OCI-LY7 (cell line): Measurements from ENCODE around the gene SENP1.

Experiments used
- EZH2phosphoT487 ChIP-seq: fragments of 200-600 bp; sonication (generic); IDR thresholded peaks from 2 replicates; pipeline ENCODE4 v1.6.1; 2018; ENCODE audit warnings: low read depth, borderline replicate concordance, mild to moderate bottlenecking, mixed run types, antibody characterized with exemption, low read length, moderate library complexity, mixed read lengths
- TF ChIP-seq, protein P1 (sequence below): fragments of 200-600 bp; sonication (generic); conservative IDR thresholded peaks from 2 replicates; pipeline ENCODE4 v1.5.1; 2014; ENCODE audit warnings: mild to moderate bottlenecking, antibody characterized with exemption, low read length, moderate library complexity, mixed read lengths

DNA sequence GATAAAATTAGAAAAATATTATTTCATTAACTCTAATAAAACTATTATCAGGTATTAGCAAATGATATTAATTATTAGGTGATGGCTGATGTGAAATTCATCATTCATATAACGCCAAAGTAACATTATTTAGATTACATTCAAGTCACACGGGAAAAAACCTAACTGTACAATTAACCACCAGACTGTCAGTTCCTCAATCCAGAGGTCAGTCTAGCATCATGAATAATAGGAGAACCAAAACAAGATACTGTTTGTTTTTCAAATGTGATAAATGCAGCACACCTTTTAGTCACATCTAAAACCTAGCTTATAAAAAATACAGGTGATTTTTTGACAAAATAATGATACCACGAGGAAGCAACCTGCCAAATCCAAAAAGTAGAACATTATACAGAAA is 19.6 kb downstream of the SENP1 start:
- TF ChIP-seq, protein P1, sequence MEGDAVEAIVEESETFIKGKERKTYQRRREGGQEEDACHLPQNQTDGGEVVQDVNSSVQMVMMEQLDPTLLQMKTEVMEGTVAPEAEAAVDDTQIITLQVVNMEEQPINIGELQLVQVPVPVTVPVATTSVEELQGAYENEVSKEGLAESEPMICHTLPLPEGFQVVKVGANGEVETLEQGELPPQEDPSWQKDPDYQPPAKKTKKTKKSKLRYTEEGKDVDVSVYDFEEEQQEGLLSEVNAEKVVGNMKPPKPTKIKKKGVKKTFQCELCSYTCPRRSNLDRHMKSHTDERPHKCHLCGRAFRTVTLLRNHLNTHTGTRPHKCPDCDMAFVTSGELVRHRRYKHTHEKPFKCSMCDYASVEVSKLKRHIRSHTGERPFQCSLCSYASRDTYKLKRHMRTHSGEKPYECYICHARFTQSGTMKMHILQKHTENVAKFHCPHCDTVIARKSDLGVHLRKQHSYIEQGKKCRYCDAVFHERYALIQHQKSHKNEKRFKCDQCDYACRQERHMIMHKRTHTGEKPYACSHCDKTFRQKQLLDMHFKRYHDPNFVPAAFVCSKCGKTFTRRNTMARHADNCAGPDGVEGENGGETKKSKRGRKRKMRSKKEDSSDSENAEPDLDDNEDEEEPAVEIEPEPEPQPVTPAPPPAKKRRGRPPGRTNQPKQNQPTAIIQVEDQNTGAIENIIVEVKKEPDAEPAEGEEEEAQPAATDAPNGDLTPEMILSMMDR, result no peak
- no peak for TF ChIP-seq EZH2phosphoT487
